Endodermal cell (in vitro differentiated cells): Measurements from ENCODE around the gene USP31. TPM values are rescaled to one million over a fixed set of nuclear protein-coding genes. Genes with fewer than 3 reads are reported as not detected.

Source experiments
- DNase-seq: peaks from one replicate; pipeline ENCODE4 v3.0.0-alpha.2; 2017
- H3K27ac ChIP-seq: 2 replicates; pipeline ENCODE4 v1.5.1; 2013; ENCODE audit warnings: mild to moderate bottlenecking, low read depth, low read length, moderate library complexity
- H3K27me3 ChIP-seq: 2 replicates; pipeline ENCODE4 v1.6.1; 2013; ENCODE audit warnings: mild to moderate bottlenecking, low read length, moderate library complexity; ENCODE audit not compliant: insufficient read depth, control insufficient read depth, poor library complexity, severe bottlenecking
- H3K36me3 ChIP-seq: 2 replicates; pipeline ENCODE4 v1.7.0; 2013; ENCODE audit warnings: mild to moderate bottlenecking, low read length, moderate library complexity; ENCODE audit not compliant: control insufficient read depth, insufficient read depth
- H3K4me1 ChIP-seq: one replicate; pipeline ENCODE4 v1.7.0; 2013; ENCODE audit warnings: low read length; ENCODE audit not compliant: control insufficient read depth, insufficient read depth
- H3K4me3 ChIP-seq: 2 replicates; pipeline ENCODE4 v1.5.1; 2013; ENCODE audit warnings: mild to moderate bottlenecking, low read length, moderate library complexity
- H3K9ac ChIP-seq: 2 replicates; pipeline ENCODE4 v1.6.1; 2013; ENCODE audit warnings: mild to moderate bottlenecking, low read length, moderate library complexity; ENCODE audit not compliant: poor library complexity, severe bottlenecking; ENCODE audit errors: extremely low read depth
- H3K9me3 ChIP-seq: 2 replicates; pipeline ENCODE4 v1.6.1; 2013; ENCODE audit warnings: mild to moderate bottlenecking, low read length, moderate library complexity; ENCODE audit not compliant: control insufficient read depth
- H3K27ac Mint-ChIP-seq: 2 replicates; pipeline ENCODE4 v1.8.0; 2020; ENCODE audit warnings: mixed read lengths
- H3K27me3 Mint-ChIP-seq: 2 replicates; pipeline ENCODE4 v1.8.0; 2021; ENCODE audit warnings: mild to moderate bottlenecking, mixed read lengths; ENCODE audit not compliant: insufficient read depth
- H3K36me3 Mint-ChIP-seq: 2 replicates; pipeline ENCODE4 v1.8.0; 2020; ENCODE audit warnings: low read depth, mixed read lengths
- H3K4me1 Mint-ChIP-seq: 2 replicates; pipeline ENCODE4 v1.8.0; 2020; ENCODE audit warnings: mixed read lengths
- H3K4me3 Mint-ChIP-seq: 2 replicates; pipeline ENCODE4 v1.8.0; 2020; ENCODE audit warnings: mild to moderate bottlenecking, moderate library complexity, mixed read lengths
- H3K9me3 Mint-ChIP-seq: 2 replicates; pipeline ENCODE4 v1.8.0; 2020; ENCODE audit warnings: mild to moderate bottlenecking, mixed read lengths
- WGBS, 2 experiments: methylation state at CpG; one replicate each; pipeline versions ENCODE4 v1.1.5 to v1.1.7; 2013; ENCODE audit warnings: missing lambda C conversion rate in 2 of 2, mixed read lengths in 1 of 2; ENCODE audit not compliant: insufficient coverage in 1 of 2, insufficient read length in 1 of 2; 5-methylcytosine and 5-hydroxymethylcytosine counted together
- total RNA-seq, 2 donors: library from RNA; stranded (reverse); fragmentation: NEBNext Ultra II Directional in 1 of 2; extraction: Animal tissue kit (Norgen Biotek cat#: 25700) in 1 of 2; gene quantifications; 2 replicates in 1 of 2; 3 replicates in 1 of 2; pipeline ENCODE4 v1.2.1, GENCODE V29; 2021
- TF ChIP-seq, protein P1 (sequence below): fragments of 200-600 bp; sonication (generic); conservative IDR thresholded peaks from 2 replicates; pipeline ENCODE4 v1.5.0; 2021; ENCODE audit warnings: antibody characterized with exemption, mild to moderate bottlenecking

USP31 gene
- total RNA-seq, 2 donors from 2014 or later: 19.9 to 22.1 TPM

DNA sequence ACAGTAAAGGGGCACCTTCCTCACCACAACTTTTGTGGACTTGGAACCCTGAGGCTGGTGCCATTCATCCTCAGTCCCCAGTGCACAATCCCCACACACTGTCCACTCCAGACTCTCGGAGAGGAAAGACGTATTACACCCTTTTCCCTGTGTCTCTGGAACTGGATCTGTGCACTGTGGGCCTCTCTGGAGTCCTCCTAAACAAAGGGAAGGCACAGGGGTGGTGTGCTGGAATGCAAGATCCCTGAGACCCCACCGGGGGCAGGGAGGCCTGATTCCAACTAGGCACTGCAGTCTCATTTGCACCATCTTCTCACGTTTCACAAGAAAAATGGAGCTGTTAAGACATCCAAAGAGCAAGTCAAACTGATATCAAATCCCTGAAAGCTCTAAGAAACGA, 89.8 kb downstream of the USP31 start:
- no peak overlapping the region for H3K27ac ChIP-seq
- H3K4me3 ChIP-seq: no peak overlapping the region
- H3K36me3 ChIP-seq: no peaks in the 10 kb centered on the region
- no peak overlapping the region for H3K9ac ChIP-seq
- no peaks in the 10 kb centered on the region for H3K9me3 ChIP-seq
- H3K27me3 Mint-ChIP-seq: peaks cover 3% of the 10 kb centered on the region
- no peak for DNase-seq
- H3K27ac Mint-ChIP-seq: no peak overlapping the region
- no peaks in the 10 kb centered on the region for H3K4me1 ChIP-seq
- H3K4me1 Mint-ChIP-seq: peaks cover 11% of the 10 kb centered on the region
- H3K9me3 Mint-ChIP-seq: no peaks in the 10 kb centered on the region
- no peaks in the 10 kb centered on the region for H3K27me3 ChIP-seq
- no peaks in the 10 kb centered on the region for H3K36me3 Mint-ChIP-seq
- TF ChIP-seq, protein P1, sequence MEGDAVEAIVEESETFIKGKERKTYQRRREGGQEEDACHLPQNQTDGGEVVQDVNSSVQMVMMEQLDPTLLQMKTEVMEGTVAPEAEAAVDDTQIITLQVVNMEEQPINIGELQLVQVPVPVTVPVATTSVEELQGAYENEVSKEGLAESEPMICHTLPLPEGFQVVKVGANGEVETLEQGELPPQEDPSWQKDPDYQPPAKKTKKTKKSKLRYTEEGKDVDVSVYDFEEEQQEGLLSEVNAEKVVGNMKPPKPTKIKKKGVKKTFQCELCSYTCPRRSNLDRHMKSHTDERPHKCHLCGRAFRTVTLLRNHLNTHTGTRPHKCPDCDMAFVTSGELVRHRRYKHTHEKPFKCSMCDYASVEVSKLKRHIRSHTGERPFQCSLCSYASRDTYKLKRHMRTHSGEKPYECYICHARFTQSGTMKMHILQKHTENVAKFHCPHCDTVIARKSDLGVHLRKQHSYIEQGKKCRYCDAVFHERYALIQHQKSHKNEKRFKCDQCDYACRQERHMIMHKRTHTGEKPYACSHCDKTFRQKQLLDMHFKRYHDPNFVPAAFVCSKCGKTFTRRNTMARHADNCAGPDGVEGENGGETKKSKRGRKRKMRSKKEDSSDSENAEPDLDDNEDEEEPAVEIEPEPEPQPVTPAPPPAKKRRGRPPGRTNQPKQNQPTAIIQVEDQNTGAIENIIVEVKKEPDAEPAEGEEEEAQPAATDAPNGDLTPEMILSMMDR: no peak
- 83 to 88% methylated on average over 3 to 5 of the region's 5 CpGs for WGBS, 2 experiments
- H3K4me3 Mint-ChIP-seq: no peak overlapping the region

DNA sequence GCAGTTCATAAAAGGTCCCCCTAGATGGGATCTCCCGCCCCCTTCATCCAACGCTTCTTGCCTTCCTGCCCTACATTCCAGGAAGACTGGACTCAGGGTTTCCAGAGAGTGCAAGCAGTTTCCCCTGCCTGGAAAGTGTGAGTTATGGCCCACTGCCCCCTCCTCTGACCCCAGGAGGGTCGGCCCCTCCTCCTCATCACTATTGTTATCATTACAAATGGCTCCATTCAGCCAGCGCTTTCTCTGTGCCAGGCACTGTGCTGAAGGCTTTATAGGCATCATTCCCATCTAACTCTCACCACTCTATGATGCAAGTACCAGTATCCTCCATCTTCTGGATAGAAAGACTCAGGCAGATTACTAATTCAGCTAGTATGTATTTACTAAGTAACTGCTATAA, 90.7 kb downstream of the USP31 start:
- no peak for DNase-seq
- Mint-ChIP-seq H3K36me3 (no peaks in the 10 kb centered on the region), H3K4me3 (no peak overlapping the region), H3K4me1 (peaks cover 11% of the 10 kb centered on the region), H3K27me3 (peaks cover 3% of the 10 kb centered on the region), H3K27ac (no peak overlapping the region), H3K9me3 (no peaks in the 10 kb centered on the region)
- H3K9ac ChIP-seq: no peak overlapping the region
- 84 to 91% methylated on average over 4 of the region's 4 CpGs for WGBS, 2 experiments
- TF ChIP-seq, protein P1: no peak
- no peaks in the 10 kb centered on the region for H3K9me3 ChIP-seq
- H3K36me3 ChIP-seq: no peaks in the 10 kb centered on the region
- H3K4me3 ChIP-seq: no peak overlapping the region
- H3K4me1 ChIP-seq: no peaks in the 10 kb centered on the region
- no peaks in the 10 kb centered on the region for H3K27me3 ChIP-seq
- no peak overlapping the region for H3K27ac ChIP-seq

DNA sequence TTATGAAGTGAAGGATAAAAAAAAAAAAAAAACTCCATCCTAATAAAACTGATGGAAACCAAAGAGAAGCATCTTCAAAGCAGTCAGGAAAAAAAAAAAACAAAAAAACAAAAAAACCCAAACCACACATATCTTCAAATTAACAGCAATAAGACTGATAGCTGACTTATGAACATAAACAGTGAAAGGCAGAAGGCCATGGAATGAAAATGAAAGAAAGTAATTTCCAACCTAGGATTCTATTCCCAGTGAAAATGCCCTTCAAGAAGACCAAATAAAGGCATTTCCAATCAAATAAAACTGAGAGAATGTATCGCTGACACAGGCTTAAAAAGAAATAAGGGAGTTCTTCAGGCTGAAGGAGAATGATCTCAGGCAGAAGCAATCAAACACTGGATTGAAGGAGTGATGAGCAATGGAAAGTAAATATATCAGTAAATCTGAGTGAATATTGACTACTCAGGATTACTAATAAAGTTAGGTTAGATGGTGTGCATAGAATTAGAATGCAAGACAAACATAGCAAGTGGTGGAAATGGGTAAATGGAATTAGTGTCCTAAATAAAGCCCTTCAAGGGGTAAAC, 92.1 kb downstream of the USP31 start:
- H3K27ac ChIP-seq: no peak overlapping the region
- no peak for DNase-seq
- H3K4me1 ChIP-seq: no peaks in the 10 kb centered on the region
- peaks cover 5% of the 10 kb centered on the region for H3K27me3 Mint-ChIP-seq
- no peaks in the 10 kb centered on the region for H3K9me3 ChIP-seq
- no peak overlapping the region for H3K4me3 Mint-ChIP-seq
- peaks cover 11% of the 10 kb centered on the region for H3K4me1 Mint-ChIP-seq
- H3K36me3 Mint-ChIP-seq: no peaks in the 10 kb centered on the region
- H3K36me3 ChIP-seq: no peaks in the 10 kb centered on the region
- H3K9ac ChIP-seq: no peak overlapping the region
- H3K4me3 ChIP-seq: no peak overlapping the region
- no peaks in the 10 kb centered on the region for H3K27me3 ChIP-seq
- WGBS, 2 experiments: 83% methylated on average over 1 of the region's 1 CpG
- H3K9me3 Mint-ChIP-seq: no peaks in the 10 kb centered on the region
- H3K27ac Mint-ChIP-seq: no peak overlapping the region
- TF ChIP-seq, protein P1: no peak
